Activated T-cell treated with anti-CD3 and anti-CD28 coated beads, Interleukin-2, amount 50 U/mL, for 4 hours (primary cell): ENCODE results near the gene MCM9. TPM values are rescaled to one million over a fixed set of nuclear protein-coding genes. Genes with fewer than 3 reads are reported as not detected.
"Not testable (repeated sequence)": the region's sequence is repeated elsewhere in the genome, so short reads cannot be mapped to it uniquely, and the experiment has no call there.

Source experiments
- ATAC-seq, 2 donors: fragments of 200-7000 bp; cut with Tn5 transposase; one replicate each; pipeline ENCODE4 v1.10.0; 2021
- DNase-seq: peaks from one replicate; pipeline ENCODE4 v3.0.0-alpha.2; 2020
- H3K27me3 Mint-ChIP-seq: one replicate; pipeline ENCODE4 v1.8.0; 2021; ENCODE audit warnings: low read depth, mixed read lengths
- H3K36me3 Mint-ChIP-seq: one replicate; pipeline ENCODE4 v1.8.0; 2022; ENCODE audit warnings: mixed read lengths; ENCODE audit not compliant: insufficient read depth
- H3K4me1 Mint-ChIP-seq: one replicate; pipeline ENCODE4 v1.8.0; 2021; ENCODE audit warnings: low read depth, mixed read lengths
- H3K4me3 Mint-ChIP-seq: one replicate; pipeline ENCODE4 v1.8.0; 2021; ENCODE audit warnings: mild to moderate bottlenecking, moderate library complexity, mixed read lengths
- H3K9me3 Mint-ChIP-seq: one replicate; pipeline ENCODE4 v1.8.0; 2021; ENCODE audit warnings: mixed read lengths
- total RNA-seq, 3 donors: library from RNA; stranded (reverse); gene quantifications; one replicate each; pipeline ENCODE4 v1.2.1, GENCODE V29; 2021

Gene MCM9
- total RNA-seq, 3 donors from 2014 or later: 17.2 to 24.1 (median 17.8) TPM

DNA sequence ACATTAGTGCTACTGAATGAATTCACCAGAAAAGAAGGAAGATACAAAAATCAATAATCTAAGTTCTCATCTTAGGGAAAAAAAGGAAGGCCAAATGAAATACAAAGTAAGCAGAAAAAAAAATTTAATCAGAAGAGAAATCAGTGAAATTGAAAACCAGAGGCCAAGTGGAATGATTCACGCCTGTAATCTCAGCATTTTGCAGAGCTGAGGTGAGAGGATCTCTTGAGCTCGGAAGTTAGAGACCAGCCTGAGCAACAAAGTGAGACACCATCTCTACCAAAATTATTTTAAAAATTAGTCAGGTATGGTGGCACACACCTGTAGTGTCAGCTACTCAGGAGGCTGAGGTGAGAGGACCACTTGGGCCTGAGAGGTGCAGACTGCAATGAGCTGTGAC, 62.2 kb downstream of the MCM9 start:
- ATAC-seq (no peak), DNase-seq (no peak)
- Mint-ChIP-seq H3K36me3 (peaks cover 21% of the 10 kb centered on the region), H3K27me3 (no peaks in the 10 kb centered on the region), H3K4me1 (peaks cover 34% of the 10 kb centered on the region), H3K9me3 (peaks cover 8% of the 10 kb centered on the region), H3K4me3 (no peak overlapping the region)

DNA sequence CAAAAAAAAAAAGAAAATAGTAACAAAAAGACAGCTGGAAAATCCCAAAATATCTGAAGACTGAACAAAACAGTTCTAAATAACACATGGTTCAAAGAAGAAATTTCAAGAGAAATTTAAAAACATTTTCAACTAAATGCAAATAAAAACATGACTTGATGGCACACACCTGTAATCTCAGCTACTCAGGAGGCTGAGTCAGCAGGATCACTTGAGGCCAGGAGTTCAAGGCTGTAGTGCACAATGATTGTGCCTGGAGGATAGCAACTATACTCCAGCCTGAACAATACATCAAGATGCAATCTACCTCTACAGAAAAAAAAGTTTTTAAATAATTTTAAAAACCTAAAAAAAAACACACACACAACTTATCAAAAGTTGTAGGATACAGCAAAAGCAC, 62.6 kb downstream of the MCM9 start:
- peaks cover 34% of the 10 kb centered on the region for H3K4me1 Mint-ChIP-seq
- H3K27me3 Mint-ChIP-seq: no peaks in the 10 kb centered on the region
- ATAC-seq (no peak), DNase-seq (no peak)
- H3K9me3 Mint-ChIP-seq: peaks cover 8% of the 10 kb centered on the region
- no peak overlapping the region for H3K4me3 Mint-ChIP-seq
- peaks cover 19% of the 10 kb centered on the region for H3K36me3 Mint-ChIP-seq

DNA sequence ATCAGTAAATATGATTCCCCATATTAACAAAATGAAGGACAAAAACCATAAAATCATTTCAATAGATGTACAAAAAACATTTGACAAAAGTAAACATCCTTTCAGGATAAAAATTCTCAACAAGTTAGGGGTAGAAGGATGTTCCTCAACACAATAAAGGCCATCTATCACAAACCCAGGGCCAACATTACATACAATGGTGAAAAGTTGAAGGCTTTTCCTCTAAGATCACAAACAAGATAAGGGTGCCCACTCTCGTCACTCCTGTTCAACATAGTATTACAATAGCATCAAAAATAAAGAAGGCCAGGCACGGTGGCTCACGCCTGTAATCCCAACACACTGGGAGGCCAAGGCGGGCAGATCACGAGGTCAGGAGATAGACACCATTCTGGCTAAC, 63.6 kb downstream of the MCM9 start:
- H3K4me1 Mint-ChIP-seq: peaks cover 32% of the 10 kb centered on the region
- peaks cover 20% of the 10 kb centered on the region for H3K36me3 Mint-ChIP-seq
- peaks cover 12% of the 10 kb centered on the region for H3K9me3 Mint-ChIP-seq
- H3K4me3 Mint-ChIP-seq: no peak overlapping the region
- H3K27me3 Mint-ChIP-seq: no peaks in the 10 kb centered on the region
- DNase-seq: no peak
- no peak for ATAC-seq

DNA sequence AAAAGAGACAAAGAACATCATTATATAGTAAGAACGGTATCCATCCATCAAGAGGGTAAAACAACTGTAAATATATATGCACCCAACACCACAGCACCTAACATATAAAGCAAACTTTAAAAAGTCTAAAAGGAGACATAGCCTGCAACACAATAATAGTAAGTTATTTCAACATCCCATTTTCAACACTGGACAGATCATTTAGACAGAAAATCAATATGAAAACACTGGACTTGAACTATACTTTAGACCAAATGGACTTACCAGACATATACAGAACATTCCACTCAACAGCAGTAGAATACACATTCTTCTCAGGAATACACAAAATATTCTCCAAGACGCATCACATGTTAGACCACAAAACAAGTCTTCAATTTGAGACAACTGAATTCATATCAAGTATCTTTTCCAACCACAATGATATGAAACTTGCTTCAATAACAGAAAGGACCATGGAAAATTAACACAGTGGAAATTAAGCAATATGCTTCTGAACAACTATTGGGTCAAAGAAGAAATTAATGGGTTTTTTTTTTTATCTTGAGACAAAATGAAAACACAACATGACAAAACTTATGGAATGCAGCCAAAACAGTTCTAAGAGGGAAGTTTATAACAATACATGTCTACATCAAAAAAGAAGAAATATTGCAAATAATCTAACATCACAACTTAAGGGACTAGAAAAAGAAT, 64.9 kb downstream of the MCM9 start:
- Mint-ChIP-seq H3K36me3 (peaks cover 21% of the 10 kb centered on the region), H3K4me3 (no peak overlapping the region), H3K4me1 (peaks cover 40% of the 10 kb centered on the region), H3K27me3 (no peaks in the 10 kb centered on the region), H3K9me3 (peaks cover 17% of the 10 kb centered on the region)
- no peak for DNase-seq
- ATAC-seq: no peak

DNA sequence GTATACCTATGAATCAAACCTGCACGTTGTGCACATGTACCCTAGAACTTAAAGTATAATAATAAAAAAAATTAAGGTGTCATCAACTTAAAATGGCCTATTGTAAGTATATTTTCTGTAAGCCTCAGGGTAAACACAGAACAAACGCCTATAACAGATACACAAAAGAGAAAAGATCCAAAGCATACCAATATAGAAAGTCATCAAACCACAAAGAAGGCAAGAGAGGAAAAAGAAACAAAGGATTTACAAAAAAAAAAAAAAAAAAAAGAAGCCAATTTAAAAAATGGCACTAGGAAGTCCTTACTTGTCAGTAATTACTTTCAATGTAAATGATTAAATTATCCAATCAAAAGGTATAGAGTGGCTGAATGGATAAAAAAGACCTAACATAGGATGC, 65.6 kb downstream of the MCM9 start:
- Mint-ChIP-seq H3K27me3 (no peaks in the 10 kb centered on the region), H3K36me3 (peaks cover 20% of the 10 kb centered on the region), H3K9me3 (peaks cover 17% of the 10 kb centered on the region), H3K4me1 (peaks cover 45% of the 10 kb centered on the region), H3K4me3 (no peak overlapping the region)
- DNase-seq (no peak), ATAC-seq (no peak)

DNA sequence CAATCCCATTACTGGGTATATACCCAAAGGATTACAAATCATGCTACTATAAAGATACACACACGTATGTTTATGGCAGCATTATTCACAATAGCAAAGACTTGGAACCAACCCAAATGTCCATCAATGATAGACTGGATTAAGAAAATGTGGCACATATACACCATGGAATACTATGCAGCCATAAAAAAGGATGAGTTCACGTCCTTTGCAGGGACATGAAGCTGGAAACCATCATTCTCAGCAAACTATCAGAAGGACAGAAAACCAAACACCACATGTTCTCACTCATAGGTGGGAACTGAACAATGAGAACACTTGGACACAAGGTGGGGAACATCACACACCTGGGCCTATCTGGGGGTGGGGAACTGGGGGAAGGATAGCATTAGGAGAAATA, 66.1 kb downstream of the MCM9 start:
- ATAC-seq, H3K4me3 Mint-ChIP-seq, H3K27me3 Mint-ChIP-seq, DNase-seq: not testable (repeated sequence)
- Mint-ChIP-seq H3K9me3 (peaks cover 17% of the 10 kb centered on the region), H3K4me1 (peaks cover 47% of the 10 kb centered on the region), H3K36me3 (peaks cover 18% of the 10 kb centered on the region)

DNA sequence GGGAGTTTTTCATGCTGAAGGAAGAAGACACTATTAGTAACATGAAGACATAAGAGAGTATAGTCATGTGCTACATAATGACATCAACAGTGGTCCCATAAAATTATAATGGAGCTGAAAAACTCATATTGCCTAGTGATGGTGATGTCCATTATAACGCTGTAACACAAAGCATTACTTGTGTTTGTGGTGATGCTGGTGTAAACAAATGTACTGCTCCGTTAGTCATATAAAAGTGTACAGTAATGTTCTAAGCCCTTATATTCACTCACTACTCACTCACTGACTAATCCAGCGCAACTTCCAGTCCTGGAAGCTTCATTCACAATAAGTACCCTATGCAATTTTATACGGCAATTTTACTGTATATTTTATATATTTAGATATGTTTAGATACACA, 67.8 kb downstream of the MCM9 start:
- Mint-ChIP-seq H3K9me3 (peaks cover 17% of the 10 kb centered on the region), H3K27me3 (no peaks in the 10 kb centered on the region), H3K36me3 (peaks cover 20% of the 10 kb centered on the region), H3K4me3 (no peak overlapping the region), H3K4me1 (peaks cover 54% of the 10 kb centered on the region)
- ATAC-seq (no peak), DNase-seq (no peak)

DNA sequence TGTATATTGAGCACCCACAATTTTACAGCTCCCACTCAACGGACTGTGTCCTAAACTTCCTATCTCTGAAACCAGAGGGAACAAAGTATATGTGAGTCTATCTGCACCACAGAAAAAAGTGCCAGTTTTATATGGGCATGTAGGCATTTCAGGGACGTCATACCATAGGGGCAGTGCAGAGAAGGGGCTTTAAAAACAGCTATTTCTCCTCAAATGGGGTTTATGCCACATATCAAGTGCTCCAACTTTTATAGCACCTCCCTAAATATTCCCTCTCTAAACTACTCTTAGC, 69.9 kb downstream of the MCM9 start:
- Mint-ChIP-seq H3K36me3 (peaks cover 21% of the 10 kb centered on the region), H3K27me3 (no peaks in the 10 kb centered on the region), H3K4me1 (peaks cover 49% of the 10 kb centered on the region), H3K4me3 (no peak overlapping the region), H3K9me3 (peaks cover 18% of the 10 kb centered on the region)
- DNase-seq (no peak), ATAC-seq (no peak)

DNA sequence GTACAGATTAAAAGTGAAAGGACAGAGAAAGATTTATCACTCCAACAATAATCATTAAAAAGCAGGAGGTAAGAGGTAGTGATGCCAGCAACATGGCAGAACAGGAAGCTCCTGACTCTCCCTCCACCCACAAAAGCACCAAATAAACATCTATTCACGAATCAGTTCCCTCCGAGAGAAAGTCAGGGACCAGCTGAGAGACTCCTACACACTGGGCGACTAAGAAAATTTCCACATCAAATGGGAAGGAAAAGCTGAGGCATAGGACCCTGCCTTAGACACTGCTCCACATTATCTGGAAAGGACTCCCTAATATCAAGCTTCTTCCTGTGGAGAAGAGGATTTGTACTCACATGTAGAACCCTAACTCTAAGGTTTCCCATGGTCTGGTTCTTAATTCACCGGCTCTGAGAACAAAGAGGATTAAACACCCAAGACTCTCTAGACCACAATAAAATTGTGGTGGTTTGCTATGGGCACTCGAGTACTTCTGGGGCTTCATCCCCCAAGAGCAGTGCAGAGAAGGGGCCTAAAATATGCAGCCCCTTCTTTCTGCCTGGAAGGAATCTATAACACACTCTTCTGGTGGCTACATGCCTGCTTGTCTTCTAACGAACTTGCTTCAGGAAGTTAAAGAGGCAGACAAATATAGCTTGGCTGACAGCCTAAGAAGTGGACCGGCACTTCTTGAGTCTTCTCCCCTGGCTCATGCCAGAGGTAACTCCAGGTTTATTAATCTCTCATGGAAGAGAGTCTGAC, 70.4 kb downstream of the MCM9 start:
- Mint-ChIP-seq H3K4me1 (peaks cover 48% of the 10 kb centered on the region), H3K4me3 (peak overlapping the region; percentile 63), H3K9me3 (peaks cover 17% of the 10 kb centered on the region), H3K36me3 (peaks cover 18% of the 10 kb centered on the region), H3K27me3 (no peaks in the 10 kb centered on the region)
- no peak for DNase-seq
- ATAC-seq: no peak

DNA sequence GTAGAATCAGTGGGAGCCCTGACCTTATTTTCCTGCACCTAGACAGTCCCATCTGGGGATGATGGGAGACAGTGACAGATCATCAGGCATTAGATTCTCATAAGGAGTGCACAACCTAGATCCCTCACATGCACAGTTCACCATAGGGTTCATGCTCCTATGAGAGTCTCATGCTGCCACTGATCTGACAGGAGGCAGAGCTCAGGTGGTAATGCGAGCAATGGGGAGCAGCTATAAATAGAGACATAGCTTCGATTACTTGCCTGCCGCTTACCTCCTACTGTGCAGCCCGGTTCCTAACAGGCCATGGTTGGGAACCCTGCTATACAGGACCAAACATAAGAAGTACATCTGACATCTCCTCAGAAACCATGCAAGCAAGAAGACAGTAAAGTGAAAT, 72.5 kb downstream of the MCM9 start:
- no peak overlapping the region for H3K4me3 Mint-ChIP-seq
- peaks cover 58% of the 10 kb centered on the region for H3K4me1 Mint-ChIP-seq
- DNase-seq: no peak
- no peaks in the 10 kb centered on the region for H3K27me3 Mint-ChIP-seq
- peaks cover 17% of the 10 kb centered on the region for H3K36me3 Mint-ChIP-seq
- peaks cover 16% of the 10 kb centered on the region for H3K9me3 Mint-ChIP-seq
- no peak for ATAC-seq

DNA sequence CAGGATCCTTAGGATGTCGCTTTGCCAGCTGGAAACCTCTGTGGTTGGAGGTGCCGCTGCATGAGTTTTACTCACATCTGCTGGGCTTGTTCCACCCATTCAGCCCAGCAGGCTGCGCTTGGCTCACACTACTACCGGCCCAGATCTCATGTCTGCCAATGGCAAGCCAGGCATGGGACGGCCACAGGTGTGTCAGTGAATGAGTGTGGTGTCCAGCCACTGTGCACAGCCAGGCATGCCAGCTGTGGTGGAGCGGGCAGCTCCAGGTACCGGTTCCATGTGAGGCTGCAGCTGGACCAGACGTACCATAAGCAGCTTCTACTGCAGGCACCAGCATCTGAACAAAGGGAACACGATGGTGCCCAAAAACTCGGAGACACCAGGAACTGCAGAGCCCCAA, 74.1 kb downstream of the MCM9 start:
- Mint-ChIP-seq H3K36me3 (peaks cover 18% of the 10 kb centered on the region), H3K4me3 (no peak overlapping the region), H3K4me1 (peaks cover 52% of the 10 kb centered on the region), H3K27me3 (no peaks in the 10 kb centered on the region), H3K9me3 (peaks cover 8% of the 10 kb centered on the region)
- ATAC-seq (no peak), DNase-seq (no peak)

DNA sequence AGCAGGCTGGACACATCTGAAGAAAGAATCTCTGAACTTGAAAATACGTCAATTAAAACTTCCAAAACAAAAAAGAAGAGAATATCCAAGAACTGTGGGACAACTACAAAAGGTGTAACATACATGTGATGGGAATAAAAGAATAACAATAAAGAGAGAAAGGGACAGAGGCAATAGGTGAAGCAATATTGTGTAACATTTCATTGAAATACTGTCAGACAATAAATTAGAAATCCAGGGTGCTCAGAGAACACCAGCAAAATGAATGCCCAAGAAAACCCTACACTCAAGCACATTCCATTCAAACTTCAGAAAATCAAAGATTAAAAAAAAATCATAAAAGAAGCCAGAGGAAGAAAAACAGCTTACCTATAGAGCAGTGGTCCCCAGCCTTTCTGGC, 74.6 kb downstream of the MCM9 start:
- ATAC-seq (no peak), DNase-seq (no peak)
- H3K9me3 Mint-ChIP-seq: peaks cover 7% of the 10 kb centered on the region
- no peak overlapping the region for H3K4me3 Mint-ChIP-seq
- no peaks in the 10 kb centered on the region for H3K27me3 Mint-ChIP-seq
- H3K4me1 Mint-ChIP-seq: peaks cover 49% of the 10 kb centered on the region
- peaks cover 20% of the 10 kb centered on the region for H3K36me3 Mint-ChIP-seq

DNA sequence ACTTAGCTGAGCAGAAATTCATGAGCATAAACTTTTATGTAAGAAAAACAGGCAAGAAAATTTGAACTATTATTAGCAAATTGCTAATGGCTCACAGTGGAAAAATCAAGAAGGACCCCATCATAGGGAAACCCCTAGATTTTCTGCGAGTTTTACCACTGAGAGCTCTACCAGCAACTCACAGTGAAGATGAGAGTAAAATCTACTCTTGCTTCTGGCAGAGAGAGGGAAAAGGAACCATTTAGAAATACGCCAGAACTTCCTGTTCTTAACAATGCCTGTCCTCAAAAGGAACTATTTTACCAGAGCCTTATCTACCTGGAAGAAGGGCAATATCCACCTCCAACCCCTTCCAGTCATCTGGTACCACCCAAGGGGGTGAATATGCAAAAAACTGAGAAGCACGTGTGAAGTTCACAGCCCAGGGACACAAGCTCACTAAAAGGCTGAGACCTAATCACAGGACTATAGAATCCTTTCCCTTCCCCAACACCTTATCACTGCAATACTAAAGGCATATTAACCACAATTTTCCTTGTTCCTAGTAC, 75.4 kb downstream of the MCM9 start:
- Mint-ChIP-seq H3K27me3 (no peaks in the 10 kb centered on the region), H3K4me1 (peaks cover 42% of the 10 kb centered on the region), H3K36me3 (peaks cover 20% of the 10 kb centered on the region), H3K9me3 (peaks cover 7% of the 10 kb centered on the region), H3K4me3 (no peak overlapping the region)
- ATAC-seq (no peak), DNase-seq (no peak)

DNA sequence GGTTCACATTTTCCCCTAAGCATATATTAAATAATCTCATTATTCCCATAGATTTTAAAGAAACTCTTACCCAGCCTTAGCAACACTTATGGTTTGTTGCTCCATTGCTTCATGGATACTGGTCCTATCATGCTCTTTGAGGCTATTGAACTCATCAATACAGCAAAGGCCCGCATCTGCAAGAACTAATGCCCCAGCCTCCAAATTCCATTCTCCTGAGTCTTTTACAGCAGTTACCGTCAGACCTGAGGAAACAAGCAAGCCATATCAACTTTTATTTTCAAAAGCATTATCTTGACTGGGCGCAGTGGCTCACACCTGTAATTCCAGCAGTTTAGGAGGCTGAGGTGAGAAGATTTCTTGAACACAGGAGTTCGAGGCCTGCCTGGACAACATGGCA, 78.7 kb downstream of the MCM9 start:
- Mint-ChIP-seq H3K4me3 (no peak overlapping the region), H3K27me3 (no peaks in the 10 kb centered on the region), H3K9me3 (peaks cover 7% of the 10 kb centered on the region), H3K36me3 (peaks cover 18% of the 10 kb centered on the region), H3K4me1 (peaks cover 21% of the 10 kb centered on the region)
- DNase-seq (no peak), ATAC-seq (no peak)

DNA sequence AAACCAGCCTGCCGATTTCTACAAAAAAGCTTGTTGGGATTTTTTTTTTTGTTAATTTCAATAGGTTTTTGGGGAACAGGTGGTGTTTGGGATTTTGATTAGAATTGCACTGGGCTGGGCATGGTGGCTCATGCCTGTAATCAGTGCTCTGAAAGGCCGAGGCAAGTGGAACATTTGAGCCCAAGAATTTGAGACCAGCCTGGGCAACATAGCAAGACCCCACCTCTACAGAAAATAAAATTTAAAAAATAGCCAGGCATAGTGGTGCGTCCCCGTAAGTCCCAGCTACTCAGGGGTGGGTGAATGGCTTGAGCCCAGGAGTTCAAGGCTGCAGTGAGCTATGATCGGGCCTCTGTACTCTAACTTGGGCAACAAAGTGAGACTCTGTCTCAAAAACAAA, 81.6 kb downstream of the MCM9 start:
- H3K36me3 Mint-ChIP-seq: peaks cover 11% of the 10 kb centered on the region
- DNase-seq (no peak), ATAC-seq (no peak)
- no peaks in the 10 kb centered on the region for H3K27me3 Mint-ChIP-seq
- H3K4me1 Mint-ChIP-seq: peaks cover 5% of the 10 kb centered on the region
- no peak overlapping the region for H3K4me3 Mint-ChIP-seq
- H3K9me3 Mint-ChIP-seq: no peaks in the 10 kb centered on the region
